K562 (cell line): ENCODE data around the gene ANKRD65. TPM values are rescaled to one million over a fixed set of nuclear protein-coding genes. Genes with fewer than 3 reads are reported as not detected.

Source experiments
- ATF1 ChIP-seq, 2 experiments: fragments of 450-650 bp in 1 of 2; IDR thresholded peaks; 2 replicates each; pipeline ENCODE4 v1.6.1; 2016; ENCODE audit warnings: missing compliant biosample characterization in 1 of 2, missing genetic modification characterization in 1 of 2
- CAMTA2 ChIP-seq: fragments of 250-450 bp; sonication (Bioruptor Pico); conservative IDR thresholded peaks from 2 replicates; pipeline ENCODE4 v1.5.1; 2022
- DACH1 ChIP-seq: fragments of 450-650 bp; IDR thresholded peaks from 2 replicates; pipeline ENCODE4 v1.6.1; 2018; ENCODE audit not compliant: partially characterized antibody
- GATA2 ChIP-seq: sonication (generic); formaldehyde crosslinking; IDR thresholded peaks from 2 replicates; pipeline ENCODE4 v1.4.0; 2020; ENCODE audit warnings: mild to moderate bottlenecking, missing genetic modification reagents
- HCFC1 ChIP-seq: IDR thresholded peaks from 2 replicates; pipeline ENCODE4 v1.6.1; 2012; ENCODE audit warnings: low read depth, low read length, improper control_type of control experiment
- HLTF ChIP-seq: fragments of 450-650 bp; IDR thresholded peaks from 2 replicates; pipeline ENCODE4 v1.6.1; 2016
- HMG20A ChIP-seq: fragments of 450-650 bp; formaldehyde crosslinking; conservative IDR thresholded peaks from 2 replicates; pipeline ENCODE4 v1.4.0; 2020; ENCODE audit warnings: mild to moderate bottlenecking, mixed read lengths
- IRF1 ChIP-seq: sonication (generic); formaldehyde crosslinking; IDR thresholded peaks from 2 replicates; pipeline ENCODE4 v1.8.0; 2022; ENCODE audit warnings: missing genetic modification reagents, mild to moderate bottlenecking, borderline replicate concordance
- JUND ChIP-seq, 2 experiments: IDR thresholded peaks; 2 replicates in 1 of 2; 3 replicates in 1 of 2; pipeline ENCODE4 v1.6.1; 2011; ENCODE audit warnings: borderline replicate concordance in 2 of 2, low read depth in 2 of 2, low read length in 2 of 2, improper control_type of control experiment in 1 of 2, missing biosample characterization in 1 of 2, missing genetic modification characterization in 1 of 2, missing genetic modification reagents in 1 of 2
- LCOR ChIP-seq: sonication (generic); formaldehyde crosslinking; IDR thresholded peaks from 2 replicates; pipeline ENCODE4 v1.8.0; 2022; ENCODE audit warnings: mild to moderate bottlenecking, missing genetic modification reagents
- PHF21A ChIP-seq: fragments of 450-650 bp; IDR thresholded peaks from 2 replicates; pipeline ENCODE4 v1.6.1; 2017; ENCODE audit warnings: low read depth, borderline replicate concordance
- RFX5 ChIP-seq: IDR thresholded peaks from 2 replicates; pipeline ENCODE4 v1.6.1; 2011; ENCODE audit warnings: low read depth, mild to moderate bottlenecking, improper control_type of control experiment, low read length
- SMARCA4 ChIP-seq: fragments of 450-650 bp; IDR thresholded peaks from 2 replicates; pipeline ENCODE4 v1.6.1; 2016
- SP2 ChIP-seq: IDR thresholded peaks from 2 replicates; pipeline ENCODE4 v1.6.1; 2011; ENCODE audit warnings: mild to moderate bottlenecking, low read depth, low read length, moderate library complexity; ENCODE audit not compliant: poor library complexity, severe bottlenecking; ENCODE audit errors: extremely low read depth
- SREBF1 ChIP-seq: fragments of 150-350 bp; IDR thresholded peaks from 2 replicates; pipeline ENCODE4 v1.6.1; 2014; ENCODE audit warnings: antibody characterized with exemption, low read depth, low read length, borderline replicate concordance
- TBP ChIP-seq: optimal IDR thresholded peaks from 2 replicates; pipeline ENCODE3; 2011; ENCODE audit warnings: low read depth, low read length, improper control_type of control experiment
- ZNF175 ChIP-seq: fragments of 200-800 bp; sonication (Bioruptor generic); IDR thresholded peaks from 2 replicates; pipeline ENCODE4 v1.6.1; 2016; ENCODE audit warnings: low read depth, mild to moderate bottlenecking, missing genetic modification characterization, missing compliant biosample characterization
- ZNF253 ChIP-seq: fragments of 250-450 bp; sonication (Bioruptor Pico); conservative IDR thresholded peaks from 2 replicates; pipeline ENCODE4 v1.6.1; 2021; ENCODE audit warnings: mild to moderate bottlenecking
- ZNF444 ChIP-seq: fragments of 250-450 bp; sonication (Bioruptor Pico); IDR thresholded peaks from 2 replicates; pipeline ENCODE4 v1.4.0; 2020; ENCODE audit warnings: mild to moderate bottlenecking, moderate library complexity
- ZNF785 ChIP-seq: fragments of 250-450 bp; sonication (Bioruptor Pico); IDR thresholded peaks from 2 replicates; pipeline ENCODE4 v1.4.0; 2020; ENCODE audit warnings: mild to moderate bottlenecking
- polyA plus RNA-seq, 8 experiments: library from polyadenylated mRNA; depleted of rRNA in 4 of 8; stranded (reverse) in 5 of 8; unstranded in 3 of 8; fragments of >200 nt; fragmentation: Nextera tagmentation in 2 of 8; fragmentation: Illumina TruSeq in 1 of 8; extraction: Ambion mirVana in 2 of 8; extraction: Trizol in 1 of 8; gene quantifications; 2 replicates each; pipeline versions ENCODE4 v1.2.1 to v1.2.3, GENCODE V29; 2011 to 2014; ENCODE audit warnings: inconsistent platforms in 1 of 8, missing spikeins in 1 of 8
- total RNA-seq, 7 experiments: library from RNA; depleted of rRNA in 6 of 7; stranded (reverse); fragments of >200 nt in 6 of 7; fragmentation: Illumina TruSeq in 2 of 7; extraction: Trizol in 2 of 7; gene quantifications; 2 replicates each; pipeline versions ENCODE4 v1.2.1 to v1.2.3, GENCODE V29; 2011 to 2021; ENCODE audit warnings: low replicate concordance in 1 of 7
- TF ChIP-seq, protein P1 (sequence below): sonication (generic); formaldehyde crosslinking; IDR thresholded peaks from 2 replicates; pipeline ENCODE4 v1.8.1; 2022; ENCODE audit warnings: missing genetic modification reagents
- TF ChIP-seq, protein P2 (sequence below): sonication (generic); formaldehyde crosslinking; IDR thresholded peaks from 2 replicates; pipeline ENCODE4 v1.8.1; 2023; ENCODE audit warnings: missing genetic modification reagents, mild to moderate bottlenecking, borderline replicate concordance

The ANKRD65 gene
- total and polyA plus RNA-seq, 9 of the 15 experiments (the other 6 are each of a cell fraction or from before 2014, with no cell fraction given), result not detected

DNA sequence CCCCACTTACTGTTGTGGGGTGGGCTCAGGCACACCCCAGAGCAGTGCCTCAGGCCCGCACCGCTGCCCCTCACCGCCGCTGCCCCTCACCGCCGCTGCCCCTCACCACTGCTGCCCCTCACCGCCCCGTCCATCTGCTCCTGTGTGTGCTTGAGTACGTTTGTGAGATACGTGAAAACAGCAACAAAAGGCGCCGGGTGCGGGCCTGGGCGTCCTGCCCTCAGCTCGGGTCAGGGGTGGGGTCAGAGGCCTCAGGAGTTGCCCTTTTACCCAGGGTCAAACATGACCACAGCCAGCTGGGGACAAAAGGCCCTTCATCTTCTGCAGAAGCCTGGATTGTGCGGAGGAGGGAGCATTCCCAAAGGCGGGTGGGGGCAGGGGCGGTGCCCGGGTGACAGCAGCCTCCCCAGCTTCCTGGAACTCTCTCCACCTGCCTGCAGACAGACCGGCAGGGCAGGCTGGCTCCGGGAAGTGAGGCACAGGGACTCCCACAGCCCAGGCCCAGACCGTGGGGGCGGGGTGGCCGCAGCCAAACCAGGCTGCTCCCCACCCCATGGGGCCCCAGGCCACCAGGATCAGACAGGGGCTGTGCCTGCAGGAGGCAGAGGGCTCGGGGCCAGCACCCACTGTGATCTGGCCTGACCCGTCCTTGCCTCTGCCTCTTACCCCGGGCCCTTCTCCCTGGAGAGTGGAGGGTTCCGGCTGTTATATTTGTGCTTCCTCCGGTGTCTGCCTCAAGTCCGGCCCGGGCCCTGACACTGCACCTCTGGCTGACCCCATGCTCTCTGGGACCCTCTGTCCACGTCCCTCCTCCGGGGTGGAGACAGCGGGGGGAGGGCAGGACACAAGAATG, 12.1 kb upstream of the ANKRD65 start (continued):
- TF ChIP-seq ZNF175 (CRISPR knock-in tag) (peak; percentile 69; the same call in 1 of the 2 replicates), SREBF1 (no peak), SP2 (no peak), ZNF253 (CRISPR knock-in tag) (no peak), DACH1 (peak; percentile 55), PHF21A (0 out of 2 replicates have a peak, but pooled peaks have one; percentile 39), HLTF (no peak), JUND (IDR thresholded peaks at IDR 0.05; ENCODE audit: borderline replicate concordance, low read depth, low read length) (peak; percentile 69), JUND (tag; IDR thresholded peaks at IDR 0.05; ENCODE audit: borderline replicate concordance, low read depth, low read length) (peak; percentile 74; the same call in 1 of the 3 replicates), HMG20A (CRISPR knock-in tag) (no peak), ATF1 (CRISPR knock-in tag; IDR thresholded peaks at IDR 0.05) (no peak), ATF1 (tag; IDR thresholded peaks at IDR 0.05) (peak; percentile 41; the same call in 1 of the 2 replicates), LCOR (no peak), HCFC1 (no peak), SMARCA4 (peak; percentile 10; the same call in 1 of the 2 replicates), ZNF444 (CRISPR knock-in tag) (no peak), ZNF785 (CRISPR knock-in tag) (no peak), GATA2 (CRISPR knock-in tag) (no peak), TBP (no peak), CAMTA2 (CRISPR knock-in tag) (no peak), IRF1 (CRISPR knock-in tag) (no peak), RFX5 (no peak)
- TF ChIP-seq, protein P1, sequence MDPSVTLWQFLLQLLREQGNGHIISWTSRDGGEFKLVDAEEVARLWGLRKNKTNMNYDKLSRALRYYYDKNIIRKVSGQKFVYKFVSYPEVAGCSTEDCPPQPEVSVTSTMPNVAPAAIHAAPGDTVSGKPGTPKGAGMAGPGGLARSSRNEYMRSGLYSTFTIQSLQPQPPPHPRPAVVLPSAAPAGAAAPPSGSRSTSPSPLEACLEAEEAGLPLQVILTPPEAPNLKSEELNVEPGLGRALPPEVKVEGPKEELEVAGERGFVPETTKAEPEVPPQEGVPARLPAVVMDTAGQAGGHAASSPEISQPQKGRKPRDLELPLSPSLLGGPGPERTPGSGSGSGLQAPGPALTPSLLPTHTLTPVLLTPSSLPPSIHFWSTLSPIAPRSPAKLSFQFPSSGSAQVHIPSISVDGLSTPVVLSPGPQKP (CRISPR knock-in tag), result no peak
- TF ChIP-seq, protein P2, sequence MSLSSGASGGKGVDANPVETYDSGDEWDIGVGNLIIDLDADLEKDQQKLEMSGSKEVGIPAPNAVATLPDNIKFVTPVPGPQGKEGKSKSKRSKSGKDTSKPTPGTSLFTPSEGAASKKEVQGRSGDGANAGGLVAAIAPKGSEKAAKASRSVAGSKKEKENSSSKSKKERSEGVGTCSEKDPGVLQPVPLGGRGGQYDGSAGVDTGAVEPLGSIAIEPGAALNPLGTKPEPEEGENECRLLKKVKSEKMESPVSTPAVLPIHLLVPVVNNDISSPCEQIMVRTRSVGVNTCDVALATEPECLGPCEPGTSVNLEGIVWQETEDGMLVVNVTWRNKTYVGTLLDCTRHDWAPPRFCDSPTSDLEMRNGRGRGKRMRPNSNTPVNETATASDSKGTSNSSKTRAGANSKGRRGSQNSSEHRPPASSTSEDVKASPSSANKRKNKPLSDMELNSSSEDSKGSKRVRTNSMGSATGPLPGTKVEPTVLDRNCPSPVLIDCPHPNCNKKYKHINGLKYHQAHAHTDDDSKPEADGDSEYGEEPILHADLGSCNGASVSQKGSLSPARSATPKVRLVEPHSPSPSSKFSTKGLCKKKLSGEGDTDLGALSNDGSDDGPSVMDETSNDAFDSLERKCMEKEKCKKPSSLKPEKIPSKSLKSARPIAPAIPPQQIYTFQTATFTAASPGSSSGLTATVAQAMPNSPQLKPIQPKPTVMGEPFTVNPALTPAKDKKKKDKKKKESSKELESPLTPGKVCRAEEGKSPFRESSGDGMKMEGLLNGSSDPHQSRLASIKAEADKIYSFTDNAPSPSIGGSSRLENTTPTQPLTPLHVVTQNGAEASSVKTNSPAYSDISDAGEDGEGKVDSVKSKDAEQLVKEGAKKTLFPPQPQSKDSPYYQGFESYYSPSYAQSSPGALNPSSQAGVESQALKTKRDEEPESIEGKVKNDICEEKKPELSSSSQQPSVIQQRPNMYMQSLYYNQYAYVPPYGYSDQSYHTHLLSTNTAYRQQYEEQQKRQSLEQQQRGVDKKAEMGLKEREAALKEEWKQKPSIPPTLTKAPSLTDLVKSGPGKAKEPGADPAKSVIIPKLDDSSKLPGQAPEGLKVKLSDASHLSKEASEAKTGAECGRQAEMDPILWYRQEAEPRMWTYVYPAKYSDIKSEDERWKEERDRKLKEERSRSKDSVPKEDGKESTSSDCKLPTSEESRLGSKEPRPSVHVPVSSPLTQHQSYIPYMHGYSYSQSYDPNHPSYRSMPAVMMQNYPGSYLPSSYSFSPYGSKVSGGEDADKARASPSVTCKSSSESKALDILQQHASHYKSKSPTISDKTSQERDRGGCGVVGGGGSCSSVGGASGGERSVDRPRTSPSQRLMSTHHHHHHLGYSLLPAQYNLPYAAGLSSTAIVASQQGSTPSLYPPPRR, result 0 out of 2 replicates have a peak, but pooled peaks have one; percentile 19
